ENCODE measurements around the gene GPN1.

The GPN1 gene

GRCh38 chr2:27638037-27638637 lies 9.3 kb downstream of the GPN1 start:
- H3K36me3 ChIP-seq (replicated peaks; ENCODE audit: low read depth, low read length), result peaks cover 11% of the 10 kb centered on the region

GRCh38 chr2:27638709-27639108 lies 9.9 kb downstream of the GPN1 start:
- no peaks in the 10 kb centered on the region for H3K4me1 ChIP-seq (ENCODE audit: low read length)
- no peaks in the 10 kb centered on the region for H4K20me1 ChIP-seq (ENCODE audit: insufficient read depth, low read length)
- peaks cover 11% of the 10 kb centered on the region for H3K36me3 ChIP-seq (replicated peaks; ENCODE audit: low read depth, low read length)
- H3K9ac ChIP-seq (ENCODE audit: low read length), result no peak overlapping the region
- H2AFZ ChIP-seq (ENCODE audit: low read depth, low read length), result no peak overlapping the region
- H3K9me3 ChIP-seq (ENCODE audit: insufficient read depth, low read length), result no peaks in the 10 kb centered on the region
- no peak overlapping the region for H3K27ac ChIP-seq (ENCODE audit: low read length)
- H3K27me3 ChIP-seq (ENCODE audit: low read depth, low read length), result no peaks in the 10 kb centered on the region
- no peaks in the 10 kb centered on the region for H3K79me2 ChIP-seq (ENCODE audit: low read length)
- no peak overlapping the region for H3K4me3 ChIP-seq (ENCODE audit: low read length)
- TF ChIP-seq CTCF (IDR thresholded peaks at IDR 0.05; ENCODE audit: low read depth, low read length), result no peak
- no peak overlapping the region for H3K4me2 ChIP-seq (ENCODE audit: low read length)

More at GRCh38 chr2:27638037-27638637, 9.3 kb downstream of the GPN1 start:
- Histone ChIP-seq H3K4me1 (ENCODE audit: low read length) (no peaks in the 10 kb centered on the region), H3K79me2 (ENCODE audit: low read length) (no peaks in the 10 kb centered on the region), H3K4me2 (ENCODE audit: low read length) (no peak overlapping the region), H4K20me1 (ENCODE audit: insufficient read depth, low read length) (no peaks in the 10 kb centered on the region), H3K9me3 (ENCODE audit: insufficient read depth, low read length) (no peaks in the 10 kb centered on the region), H3K27ac (ENCODE audit: low read length) (no peak overlapping the region), H3K9ac (ENCODE audit: low read length) (no peak overlapping the region), H3K27me3 (ENCODE audit: low read depth, low read length) (no peaks in the 10 kb centered on the region), H2AFZ (ENCODE audit: low read depth, low read length) (no peak overlapping the region), H3K4me3 (ENCODE audit: low read length) (no peak overlapping the region)
- TF ChIP-seq EZH2phosphoT487 (IDR thresholded peaks at IDR 0.05; ENCODE audit: low read depth), result no peak
- TF ChIP-seq CTCF (IDR thresholded peaks at IDR 0.05; ENCODE audit: low read depth, low read length), result no peak

- Histone ChIP-seq H3K4me3 (ENCODE audit: low read length) (no peak overlapping the region), H2AFZ (ENCODE audit: low read depth, low read length) (no peak overlapping the region), H3K27ac (ENCODE audit: low read length) (no peak overlapping the region), H3K4me1 (ENCODE audit: low read length) (no peaks in the 10 kb centered on the region), H3K27me3 (ENCODE audit: low read depth, low read length) (no peaks in the 10 kb centered on the region), H3K4me2 (ENCODE audit: low read length) (no peak overlapping the region), H3K9ac (ENCODE audit: low read length) (no peak overlapping the region), H3K79me2 (ENCODE audit: low read length) (no peaks in the 10 kb centered on the region), H4K20me1 (ENCODE audit: insufficient read depth, low read length) (no peaks in the 10 kb centered on the region), H3K36me3 (replicated peaks; ENCODE audit: low read depth, low read length) (peaks cover 3% of the 10 kb centered on the region), H3K9me3 (ENCODE audit: insufficient read depth, low read length) (no peaks in the 10 kb centered on the region)
- no peak for TF ChIP-seq CTCF (IDR thresholded peaks at IDR 0.05; ENCODE audit: low read depth, low read length)
- no peak for TF ChIP-seq EZH2phosphoT487 (IDR thresholded peaks at IDR 0.05; ENCODE audit: low read depth)
These were observed 11.9 kb downstream of the GPN1 start for GRCh38 chr2:27640722-27641245.

- no peaks in the 10 kb centered on the region for H3K79me2 ChIP-seq (ENCODE audit: low read length)
- TF ChIP-seq EZH2phosphoT487 (IDR thresholded peaks at IDR 0.05; ENCODE audit: low read depth) (no peak), CTCF (IDR thresholded peaks at IDR 0.05; ENCODE audit: low read depth, low read length) (no peak)
- H3K9me3 ChIP-seq (ENCODE audit: insufficient read depth, low read length), result no peaks in the 10 kb centered on the region
- H3K36me3 ChIP-seq (replicated peaks; ENCODE audit: low read depth, low read length), result peaks cover 18% of the 10 kb centered on the region
- H3K9ac ChIP-seq (ENCODE audit: low read length), result no peak overlapping the region
- H3K4me1 ChIP-seq (ENCODE audit: low read length), result no peaks in the 10 kb centered on the region
- H2AFZ ChIP-seq (ENCODE audit: low read depth, low read length), result no peak overlapping the region
- H3K27me3 ChIP-seq (ENCODE audit: low read depth, low read length), result no peaks in the 10 kb centered on the region
- H3K4me3 ChIP-seq (ENCODE audit: low read length), result no peak overlapping the region
- no peak overlapping the region for H3K27ac ChIP-seq (ENCODE audit: low read length)
- H4K20me1 ChIP-seq (ENCODE audit: insufficient read depth, low read length), result no peaks in the 10 kb centered on the region
- no peak overlapping the region for H3K4me2 ChIP-seq (ENCODE audit: low read length)
These were observed 16.3 kb downstream of the GPN1 start for GRCh38 chr2:27645197-27645596.

Measured in OCI-LY3 (cell line).